Smooth muscle cell (in vitro differentiated cells): ENCODE measurements around the gene DAGLA. TPM values are rescaled to one million over a fixed set of nuclear protein-coding genes. Genes with fewer than 3 reads are reported as not detected.

Source experiments
- DNase-seq: peaks from one replicate; lab custom pipeline; 2025; ENCODE audit not compliant: unreplicated experiment; lab: John Stamatoyannopoulos, UW
- H2AFZ ChIP-seq: fragments of 200-600 bp; sonication (generic); 2 replicates; pipeline ENCODE4 v1.6.0; 2016; ENCODE audit warnings: antibody characterized with exemption, low read depth, mild to moderate bottlenecking
- H3F3A ChIP-seq: fragments of 200-600 bp; sonication (generic); 2 replicates; pipeline ENCODE4 v1.6.0; 2017; ENCODE audit warnings: antibody characterized with exemption, low read depth
- H3K27ac ChIP-seq: fragments of 200-600 bp; sonication (generic); 2 replicates; pipeline ENCODE4 v1.5.1; 2016; ENCODE audit warnings: low read depth, mild to moderate bottlenecking
- H3K27me3 ChIP-seq: fragments of 200-600 bp; sonication (generic); 2 replicates; pipeline ENCODE4 v1.6.1; 2016; ENCODE audit warnings: low read depth, mild to moderate bottlenecking
- H3K36me3 ChIP-seq: fragments of 200-600 bp; sonication (generic); 2 replicates; pipeline ENCODE4 v1.5.1; 2016; ENCODE audit warnings: low read depth
- H3K4me1 ChIP-seq: fragments of 200-600 bp; sonication (generic); 2 replicates; pipeline ENCODE4 v1.5.1; 2016; ENCODE audit warnings: low read depth
- H3K4me2 ChIP-seq: fragments of 200-600 bp; sonication (generic); 2 replicates; pipeline ENCODE4 v1.6.0; 2016; ENCODE audit warnings: mild to moderate bottlenecking
- H3K4me3 ChIP-seq: fragments of 200-600 bp; sonication (generic); 2 replicates; pipeline ENCODE4 v1.5.1; 2016; ENCODE audit warnings: mild to moderate bottlenecking
- H3K79me2 ChIP-seq: fragments of 200-600 bp; sonication (generic); 2 replicates; pipeline ENCODE4 v1.6.0; 2016; ENCODE audit warnings: low read depth, mild to moderate bottlenecking
- H3K9ac ChIP-seq: fragments of 200-600 bp; sonication (generic); 2 replicates; pipeline ENCODE4 v1.6.0; 2016; ENCODE audit warnings: low read depth
- H3K9me3 ChIP-seq: fragments of 200-600 bp; sonication (generic); replicated peaks from 2 replicates; pipeline ENCODE4 v1.5.1; 2016; ENCODE audit warnings: low read depth
- H4K20me1 ChIP-seq: fragments of 200-600 bp; sonication (generic); 2 replicates; pipeline ENCODE4 v1.6.0; 2016; ENCODE audit warnings: low read depth
- WGBS: methylation state at CpG from one replicate; pipeline ENCODE4 v1.1.7; 2016; ENCODE audit warnings: low lambda C conversion rate; 5-methylcytosine and 5-hydroxymethylcytosine counted together
- polyA plus RNA-seq: library from polyadenylated mRNA; unstranded; fragments of >200 nt; fragmentation: Nextera tagmentation; extraction: Ambion mirVana; gene quantifications from 2 replicates; pipeline ENCODE4 v1.2.1, GENCODE V29; 2016
- total RNA-seq: library from RNA; depleted of rRNA; stranded (reverse); fragments of >200 nt; gene quantifications from 2 replicates; pipeline ENCODE4 v1.2.3, GENCODE V29; 2014
- TF ChIP-seq, protein P1 (sequence below): fragments of 200-600 bp; sonication (generic); IDR thresholded peaks from 2 replicates; pipeline ENCODE4 v1.5.1; 2017; ENCODE audit warnings: borderline replicate concordance, mild to moderate bottlenecking, antibody characterized with exemption; ENCODE audit not compliant: insufficient read depth, poor library complexity, severe bottlenecking

DAGLA gene
- total and polyA plus RNA-seq, 2 experiments from 2014 or later, result 1.3 to 3.9 TPM

DNA sequence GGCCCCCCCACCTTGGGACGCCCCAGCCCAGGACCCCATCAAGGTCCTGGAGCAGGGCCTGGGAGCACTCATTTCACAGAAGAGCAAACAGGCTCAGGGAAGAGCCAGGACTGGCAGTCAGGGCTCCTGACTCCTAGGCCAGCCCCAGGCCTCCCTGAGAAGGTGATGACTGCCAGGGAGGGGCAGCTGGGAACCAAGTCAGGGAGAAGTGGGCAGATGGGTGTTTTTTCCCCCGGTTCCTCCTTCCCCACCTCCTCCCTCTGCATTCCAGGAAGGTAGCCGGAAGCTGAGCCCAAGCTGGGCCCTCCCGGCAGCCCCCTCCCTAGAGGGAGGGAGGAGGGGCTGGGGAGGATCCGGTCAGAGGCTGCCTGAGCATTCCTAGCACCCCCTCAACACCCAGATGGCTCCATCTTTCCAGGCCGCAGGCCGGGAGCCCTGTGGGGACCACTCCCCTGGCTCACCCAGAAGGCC lies 91.8 kb downstream of the DAGLA start:
- no peak overlapping the region for H2AFZ ChIP-seq
- no peaks in the 10 kb centered on the region for H3K36me3 ChIP-seq
- H3K27ac ChIP-seq, result no peak overlapping the region
- DNase-seq, result no peak
- TF ChIP-seq, protein P1, sequence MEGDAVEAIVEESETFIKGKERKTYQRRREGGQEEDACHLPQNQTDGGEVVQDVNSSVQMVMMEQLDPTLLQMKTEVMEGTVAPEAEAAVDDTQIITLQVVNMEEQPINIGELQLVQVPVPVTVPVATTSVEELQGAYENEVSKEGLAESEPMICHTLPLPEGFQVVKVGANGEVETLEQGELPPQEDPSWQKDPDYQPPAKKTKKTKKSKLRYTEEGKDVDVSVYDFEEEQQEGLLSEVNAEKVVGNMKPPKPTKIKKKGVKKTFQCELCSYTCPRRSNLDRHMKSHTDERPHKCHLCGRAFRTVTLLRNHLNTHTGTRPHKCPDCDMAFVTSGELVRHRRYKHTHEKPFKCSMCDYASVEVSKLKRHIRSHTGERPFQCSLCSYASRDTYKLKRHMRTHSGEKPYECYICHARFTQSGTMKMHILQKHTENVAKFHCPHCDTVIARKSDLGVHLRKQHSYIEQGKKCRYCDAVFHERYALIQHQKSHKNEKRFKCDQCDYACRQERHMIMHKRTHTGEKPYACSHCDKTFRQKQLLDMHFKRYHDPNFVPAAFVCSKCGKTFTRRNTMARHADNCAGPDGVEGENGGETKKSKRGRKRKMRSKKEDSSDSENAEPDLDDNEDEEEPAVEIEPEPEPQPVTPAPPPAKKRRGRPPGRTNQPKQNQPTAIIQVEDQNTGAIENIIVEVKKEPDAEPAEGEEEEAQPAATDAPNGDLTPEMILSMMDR, result no peak
- H3F3A ChIP-seq, result no peaks in the 10 kb centered on the region
- H3K4me3 ChIP-seq, result no peak overlapping the region
- H3K79me2 ChIP-seq, result no peaks in the 10 kb centered on the region
- peaks cover 5% of the 10 kb centered on the region for H3K4me1 ChIP-seq
- no peaks in the 10 kb centered on the region for H3K9me3 ChIP-seq
- no peak overlapping the region for H3K9ac ChIP-seq
- H4K20me1 ChIP-seq, result peaks cover 8% of the 10 kb centered on the region
- WGBS, result 60% methylated on average over 7 of the region's 7 CpGs
- no peak overlapping the region for H3K4me2 ChIP-seq
- H3K27me3 ChIP-seq, result no peaks in the 10 kb centered on the region

DNA sequence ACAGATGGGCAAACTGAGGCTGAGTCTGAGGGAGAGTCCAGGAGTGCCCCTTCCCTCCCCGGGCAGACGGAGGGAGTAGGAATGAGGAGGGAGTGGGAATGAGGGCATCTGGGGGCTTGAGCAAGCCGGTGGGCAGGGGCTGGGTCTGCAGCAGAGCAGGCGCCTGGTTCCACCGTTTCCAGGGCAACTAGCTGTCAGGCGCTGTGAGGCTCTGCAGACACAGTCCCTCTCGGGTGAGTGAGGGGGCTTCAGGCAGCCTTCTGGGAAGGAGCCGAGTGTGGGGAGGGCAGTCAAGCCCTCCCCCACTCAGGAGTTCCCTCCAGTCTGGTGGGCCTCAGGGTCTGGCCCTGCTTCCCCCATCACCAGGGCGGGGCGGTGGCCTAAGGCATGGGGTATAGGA lies 93.2 kb downstream of the DAGLA start:
- no peaks in the 10 kb centered on the region for H3K79me2 ChIP-seq
- peaks cover 5% of the 10 kb centered on the region for H3K4me1 ChIP-seq
- H4K20me1 ChIP-seq, result peaks cover 3% of the 10 kb centered on the region
- H3K9ac ChIP-seq, result no peak overlapping the region
- WGBS, result 30% methylated on average over 10 of the region's 10 CpGs
- no peaks in the 10 kb centered on the region for H3K9me3 ChIP-seq
- H3F3A ChIP-seq, result no peaks in the 10 kb centered on the region
- no peak for DNase-seq
- TF ChIP-seq, protein P1, result no peak
- no peaks in the 10 kb centered on the region for H3K36me3 ChIP-seq
- no peak overlapping the region for H3K27ac ChIP-seq
- H3K27me3 ChIP-seq, result no peaks in the 10 kb centered on the region
- H2AFZ ChIP-seq, result no peak overlapping the region
- H3K4me3 ChIP-seq, result no peak overlapping the region
- H3K4me2 ChIP-seq, result no peak overlapping the region

DNA sequence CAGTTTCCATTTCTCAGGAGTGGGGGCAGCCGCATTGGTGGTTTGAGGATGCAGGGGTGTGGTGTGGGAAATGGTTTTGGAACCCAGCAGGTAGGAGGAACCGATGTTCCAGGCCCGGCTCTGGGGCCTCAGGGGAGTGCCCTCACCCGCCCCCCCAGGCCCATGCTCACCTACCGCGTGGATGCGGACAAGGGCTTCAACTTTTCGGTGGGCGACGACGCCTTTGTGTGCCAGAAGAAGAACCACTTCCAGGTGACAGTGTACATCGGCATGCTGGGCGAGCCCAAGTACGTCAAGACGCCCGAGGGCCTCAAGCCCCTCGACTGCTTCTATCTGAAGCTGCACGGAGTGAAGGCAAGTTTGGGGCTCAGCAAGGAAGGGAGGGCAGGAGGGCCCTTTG lies 93.6 kb downstream of the DAGLA start:
- Histone ChIP-seq H3K79me2 (no peaks in the 10 kb centered on the region), H3K9ac (no peak overlapping the region), H2AFZ (no peak overlapping the region), H3K27me3 (no peaks in the 10 kb centered on the region), H3K4me1 (peaks cover 5% of the 10 kb centered on the region), H3K27ac (no peak overlapping the region), H3K4me2 (no peak overlapping the region), H4K20me1 (no peaks in the 10 kb centered on the region), H3K36me3 (no peaks in the 10 kb centered on the region), H3F3A (no peaks in the 10 kb centered on the region), H3K9me3 (no peaks in the 10 kb centered on the region), H3K4me3 (no peak overlapping the region)
- TF ChIP-seq, protein P1, result no peak
- DNase-seq, result no peak
- 95% methylated on average over 18 of the region's 18 CpGs for WGBS

DNA sequence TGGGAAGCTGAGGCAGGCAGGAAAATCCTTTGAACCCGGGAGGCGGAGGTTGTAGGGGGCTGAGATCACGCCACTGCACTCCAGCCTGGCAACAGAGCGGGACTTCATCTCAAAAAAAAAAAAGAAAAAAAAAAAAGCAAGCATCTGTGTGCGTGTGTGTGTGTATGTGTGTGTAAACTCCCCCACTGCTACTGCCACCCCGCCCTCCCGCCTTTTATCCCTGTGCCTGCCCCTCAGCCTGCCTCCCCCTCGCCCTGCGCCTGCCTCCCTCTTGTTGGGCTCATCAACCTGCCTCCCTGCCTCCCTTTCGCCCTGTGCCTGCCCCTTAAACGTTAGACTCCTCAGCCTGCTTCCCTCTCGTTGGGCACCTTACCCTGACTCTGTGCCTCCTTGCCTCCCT lies 94.2 kb downstream of the DAGLA start:
- Histone ChIP-seq H3F3A (no peaks in the 10 kb centered on the region), H3K36me3 (no peaks in the 10 kb centered on the region), H3K4me2 (no peak overlapping the region), H4K20me1 (no peaks in the 10 kb centered on the region), H3K27ac (no peak overlapping the region), H3K27me3 (no peaks in the 10 kb centered on the region), H3K4me1 (no peaks in the 10 kb centered on the region), H3K9me3 (no peaks in the 10 kb centered on the region), H2AFZ (no peak overlapping the region), H3K9ac (no peak overlapping the region), H3K79me2 (no peaks in the 10 kb centered on the region), H3K4me3 (no peak overlapping the region)
- TF ChIP-seq, protein P1, result no peak
- WGBS, result 88% methylated on average over 12 of the region's 12 CpGs
- no peak for DNase-seq
